ENCODE results near the gene IMPDH2. TPM values are rescaled to one million over a fixed set of nuclear protein-coding genes. Genes with fewer than 3 reads are reported as not detected.

IMPDH2 gene
- total RNA-seq, 1 experiment from 2014 or later, result 576 TPM

GRCh38 chr3:49026536-49026935, 2.7 kb downstream of the IMPDH2 start:
- Histone ChIP-seq H3K4me1 (ENCODE audit: insufficient read depth, low read length) (peaks cover 40% of the 10 kb centered on the region), H3K36me3 (ENCODE audit: low read depth, low read length) (peaks cover 61% of the 10 kb centered on the region), H3K27me3 (ENCODE audit: low read length) (no peaks in the 10 kb centered on the region), H3K9me2 (replicated peaks; ENCODE audit: low read length) (no peaks in the 10 kb centered on the region), H3K27ac (ENCODE audit: low read length) (no peak overlapping the region), H3K4me2 (ENCODE audit: low read length) (no peak overlapping the region), H3K9ac (ENCODE audit: low read length) (no peak overlapping the region), H4K20me1 (ENCODE audit: low read length) (0 out of 2 replicates have a peak, but pooled peaks cover 13% of the 10 kb centered on the region), H3K4me3 (ENCODE audit: low read length) (no peak overlapping the region), H3F3A (ENCODE audit: low read length, unreplicated experiment) (peaks cover 10% of the 10 kb centered on the region), H3K79me2 (ENCODE audit: low read length) (peaks cover 70% of the 10 kb centered on the region), H3K9me3 (ENCODE audit: low read length) (no peaks in the 10 kb centered on the region), H2AFZ (ENCODE audit: low read length) (no peak overlapping the region)
- POLR2A ChIA-PET (ENCODE audit: unreplicated experiment), result no interaction called here
- CTCF ChIA-PET, result no interaction called here
- ATAC-seq (no peak), DNase-seq (no peak)
- intact Hi-C loops (cut with micrococcal nuclease), result no loop called here
- TF ChIP-seq EZH2phosphoT487 (IDR thresholded peaks at IDR 0.05; ENCODE audit: borderline replicate concordance, low read length) (no peak), CTCF (conservative IDR thresholded peaks at IDR 0.05; ENCODE audit: low read depth, low read length) (no peak), EZH2 (IDR thresholded peaks at IDR 0.05; ENCODE audit: low read length, unreplicated experiment) (no peak)
- BruUV-seq (replicated peaks), result no TSS peak

GRCh38 chr3:49025793-49026520, 3.2 kb downstream of the IMPDH2 start:
- peaks cover 73% of the 10 kb centered on the region for H3K79me2 ChIP-seq (ENCODE audit: low read length)
- peaks cover 10% of the 10 kb centered on the region for H3F3A ChIP-seq (ENCODE audit: low read length, unreplicated experiment)
- ChIA-PET CTCF (no interaction called here), POLR2A (ENCODE audit: unreplicated experiment) (no interaction called here)
- H3K36me3 ChIP-seq (ENCODE audit: low read depth, low read length), result peaks cover 57% of the 10 kb centered on the region
- no peak for TF ChIP-seq CTCF (conservative IDR thresholded peaks at IDR 0.05; ENCODE audit: low read depth, low read length)
- H3K27me3 ChIP-seq (ENCODE audit: low read length), result no peaks in the 10 kb centered on the region
- intact Hi-C loops (cut with micrococcal nuclease), result no loop called here
- H3K4me2 ChIP-seq (ENCODE audit: low read length), result no peak overlapping the region
- no peak for ATAC-seq
- no peak overlapping the region for H3K27ac ChIP-seq (ENCODE audit: low read length)
- DNase-seq, result no peak
- 0 out of 2 replicates have a peak, but pooled peaks cover 13% of the 10 kb centered on the region for H4K20me1 ChIP-seq (ENCODE audit: low read length)
- no peak overlapping the region for H3K4me3 ChIP-seq (ENCODE audit: low read length)
- no peaks in the 10 kb centered on the region for H3K9me2 ChIP-seq (replicated peaks; ENCODE audit: low read length)
- peaks cover 40% of the 10 kb centered on the region for H3K4me1 ChIP-seq (ENCODE audit: insufficient read depth, low read length)
- no peak overlapping the region for H3K9ac ChIP-seq (ENCODE audit: low read length)
- H2AFZ ChIP-seq (ENCODE audit: low read length), result no peak overlapping the region
- no peaks in the 10 kb centered on the region for H3K9me3 ChIP-seq (ENCODE audit: low read length)
- no TSS peak for BruUV-seq (replicated peaks)

- no peaks in the 10 kb centered on the region for H3K27me3 ChIP-seq (ENCODE audit: low read length)
- 0 out of 2 replicates have a peak, but pooled peaks cover 13% of the 10 kb centered on the region for H4K20me1 ChIP-seq (ENCODE audit: low read length)
- no peak overlapping the region for H3K9ac ChIP-seq (ENCODE audit: low read length)
- H3K4me2 ChIP-seq (ENCODE audit: low read length), result no peak overlapping the region
- H3K79me2 ChIP-seq (ENCODE audit: low read length), result peaks cover 81% of the 10 kb centered on the region
- intact Hi-C loops (cut with micrococcal nuclease), result no loop called here
- BruUV-seq (replicated peaks), result no TSS peak
- ChIA-PET CTCF (no interaction called here), POLR2A (ENCODE audit: unreplicated experiment) (no interaction called here)
- H2AFZ ChIP-seq (ENCODE audit: low read length), result no peak overlapping the region
- no peaks in the 10 kb centered on the region for H3K9me3 ChIP-seq (ENCODE audit: low read length)
- peaks cover 8% of the 10 kb centered on the region for H3F3A ChIP-seq (ENCODE audit: low read length, unreplicated experiment)
- H3K4me3 ChIP-seq (ENCODE audit: low read length), result no peak overlapping the region
- H3K9me2 ChIP-seq (replicated peaks; ENCODE audit: low read length), result no peaks in the 10 kb centered on the region
- no peak for TF ChIP-seq EZH2phosphoT487 (IDR thresholded peaks at IDR 0.05; ENCODE audit: borderline replicate concordance, low read length)
- no peak for TF ChIP-seq EZH2 (IDR thresholded peaks at IDR 0.05; ENCODE audit: low read length, unreplicated experiment)
- no peak for TF ChIP-seq CTCF (conservative IDR thresholded peaks at IDR 0.05; ENCODE audit: low read depth, low read length)
- ATAC-seq (no peak), DNase-seq (no peak)
- peaks cover 40% of the 10 kb centered on the region for H3K4me1 ChIP-seq (ENCODE audit: insufficient read depth, low read length)
- H3K36me3 ChIP-seq (ENCODE audit: low read depth, low read length), result peaks cover 49% of the 10 kb centered on the region
- no peak overlapping the region for H3K27ac ChIP-seq (ENCODE audit: low read length)
These were observed 4.0 kb downstream of the IMPDH2 start for GRCh38 chr3:49025005-49025792.

Data from PC-3 (cell line).